Activated CD8-positive, alpha-beta memory T cell treated with anti-CD3 and anti-CD28 coated beads, Interleukin-2, amount 50 U/mL, for 24 hours (primary cell): Measurements from ENCODE around the gene PTPN14.
"Not testable (repeated sequence)": the region's sequence is repeated elsewhere in the genome, so short reads cannot be mapped to it uniquely, and the experiment has no call there.

Source experiments
- DNase-seq: peaks from one replicate; pipeline ENCODE4 v3.0.0-alpha.2; 2020; ENCODE audit errors: extremely low read depth

The PTPN14 gene

DNA sequence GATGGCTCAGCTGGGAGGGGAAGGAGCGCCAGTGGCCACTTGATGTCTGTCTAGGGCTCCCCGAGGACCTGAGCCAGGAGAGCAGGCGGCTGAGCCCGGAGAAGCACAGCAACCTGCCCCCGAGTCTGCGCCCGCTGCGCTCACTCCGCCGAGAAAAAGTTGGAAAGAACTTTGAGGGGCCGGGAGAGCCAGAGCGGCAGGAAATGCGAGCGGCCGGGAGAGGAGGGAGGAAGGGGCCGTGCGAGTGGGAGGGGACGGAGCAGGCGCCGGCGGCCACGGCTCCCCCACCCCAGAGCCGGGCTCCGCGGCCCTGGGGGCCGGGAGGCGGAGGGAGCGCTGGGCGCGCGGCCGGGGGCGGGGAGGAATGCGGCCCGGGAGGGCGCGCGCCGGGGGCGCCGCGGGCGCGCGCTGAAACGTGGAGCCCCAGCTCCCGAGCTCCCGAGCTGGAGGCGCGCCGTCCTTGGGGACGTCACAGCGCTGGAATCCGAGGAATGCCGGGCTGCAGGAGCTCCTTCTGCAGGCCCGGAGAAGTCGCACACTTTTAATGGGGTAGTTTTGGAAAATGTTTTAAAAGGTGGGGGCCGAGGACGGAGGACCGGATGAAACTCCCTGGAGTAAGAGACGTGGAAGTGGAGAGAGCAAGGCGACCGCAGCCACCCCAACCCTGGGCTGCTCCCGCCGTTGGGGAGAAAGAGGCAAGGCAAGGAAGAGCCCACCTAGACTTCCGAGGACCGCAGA lies at the start of gene PTPN14:
TSS of gene PTPN14 (minus strand) at position 167 of the 738 bp plus-strand sequence. CDS start 86,799 bp downstream, outside the sequence.
- no peak for DNase-seq

GRCh38 chr1:214593158-214593557 lies 41.8 kb upstream of the PTPN14 start:
- DNase-seq, result no peak

- not testable (repeated sequence) for DNase-seq
Measured at GRCh38 chr1:214591918-214592317, 40.5 kb upstream of the PTPN14 start.

DNA sequence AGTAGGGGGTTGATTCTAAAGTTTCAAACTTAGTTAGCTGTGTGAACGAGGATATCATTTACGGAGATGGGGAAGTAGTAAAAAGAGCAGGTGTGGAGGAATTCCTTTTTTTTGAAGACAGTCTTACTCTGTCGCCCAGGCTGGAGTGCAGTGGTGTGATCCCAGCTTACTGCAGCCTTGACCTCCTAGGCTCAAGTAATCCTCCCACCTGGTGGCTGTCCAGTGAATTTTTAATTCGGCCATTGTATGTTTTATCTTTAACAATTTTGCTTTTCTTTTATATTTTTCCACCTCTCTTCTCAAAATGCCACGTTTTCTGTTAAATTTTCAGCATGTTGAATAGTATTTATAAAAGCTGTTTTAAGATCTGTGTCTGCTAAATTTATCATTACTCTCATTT lies 39.3 kb upstream of the PTPN14 start:
- no peak for DNase-seq

GRCh38 chr1:214588963-214589597 lies 37.7 kb upstream of the PTPN14 start:
- no peak for DNase-seq

DNA sequence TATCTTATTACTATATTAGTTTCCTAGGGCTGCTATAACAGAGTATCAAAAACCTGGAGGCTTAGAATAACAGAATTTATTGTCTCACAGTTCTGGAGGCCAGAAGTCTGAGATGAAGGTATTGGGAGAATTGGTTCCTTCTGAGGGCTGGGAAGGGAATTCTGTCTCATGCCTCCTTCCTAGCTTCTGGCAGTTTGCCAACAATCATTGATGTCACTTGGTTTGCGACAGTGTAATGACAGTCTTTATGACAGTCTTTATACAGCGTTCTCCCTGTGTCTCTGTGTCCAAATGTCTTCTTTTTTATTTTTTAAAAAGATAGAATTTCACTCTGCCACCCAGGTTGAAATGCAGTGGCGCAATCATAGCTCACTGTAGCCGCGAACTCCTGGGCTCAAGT lies 35.8 kb upstream of the PTPN14 start:
- no peak for DNase-seq

DNA sequence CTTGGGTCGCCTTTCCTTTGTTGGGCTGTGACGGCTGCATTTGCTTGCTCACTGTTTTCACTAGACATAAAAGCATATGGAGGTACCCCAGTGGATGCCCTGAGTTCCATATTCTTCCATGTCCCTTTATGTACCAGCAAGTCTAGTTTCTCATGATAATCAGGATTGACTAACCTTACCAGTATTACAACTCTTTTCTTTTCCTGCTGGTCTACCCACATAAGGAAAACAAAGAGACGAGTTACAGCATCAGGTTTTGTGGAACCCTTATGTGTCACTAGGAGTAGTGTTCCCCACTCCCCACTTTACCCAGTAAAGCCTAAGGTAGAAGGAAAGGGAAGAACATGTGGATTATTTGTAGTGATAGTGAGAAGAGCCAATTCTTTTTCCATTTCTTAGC lies 35.2 kb upstream of the PTPN14 start:
- DNase-seq, result no peak

DNA sequence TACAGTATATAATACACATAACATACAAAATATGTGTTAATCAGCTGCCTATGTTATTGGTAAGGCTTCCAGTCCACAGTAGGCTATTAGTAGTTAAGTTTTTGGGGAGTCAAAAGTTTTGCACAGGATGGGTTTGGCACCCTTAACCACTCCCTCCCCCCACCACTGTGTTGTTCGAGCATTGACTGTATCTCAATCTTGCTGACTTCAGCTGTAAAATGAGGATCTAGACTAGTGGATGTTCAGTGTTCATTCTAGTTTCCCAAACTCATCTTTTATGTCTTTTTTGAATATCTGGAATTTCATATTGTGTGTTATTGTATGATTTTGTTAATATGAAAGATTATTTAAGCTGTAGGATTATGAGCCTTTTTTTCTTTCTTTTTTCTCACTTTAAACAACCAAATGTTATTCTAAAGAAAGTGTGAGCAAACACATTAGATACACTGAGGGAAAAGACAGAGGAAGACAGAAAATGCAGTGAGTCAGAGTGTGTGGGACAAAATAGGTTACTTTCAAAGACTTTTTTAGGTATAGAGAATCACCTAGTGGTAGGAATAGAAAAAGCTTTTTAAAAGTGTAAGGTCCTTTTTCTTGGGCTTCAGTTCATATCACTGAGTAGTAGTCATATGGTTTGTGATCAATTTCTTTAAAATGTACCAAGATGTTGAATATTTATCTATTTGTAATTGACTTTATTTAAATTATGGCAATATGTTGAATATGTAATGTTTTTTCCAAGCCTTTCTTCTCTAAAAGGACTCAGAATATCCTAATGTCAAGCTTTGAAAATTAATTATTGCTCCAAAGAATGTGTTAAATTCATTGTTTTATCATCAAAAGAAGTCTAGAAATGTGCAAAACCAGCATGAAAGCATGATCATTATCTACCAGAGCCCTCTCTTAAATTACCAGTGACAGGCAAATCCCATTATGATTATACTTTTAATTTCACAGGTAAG lies 33.7 kb upstream of the PTPN14 start:
- no peak for DNase-seq

- DNase-seq, result no peak
Measured at GRCh38 chr1:214583824-214584554, 32.6 kb upstream of the PTPN14 start.

GRCh38 chr1:214583113-214583512 lies 31.7 kb upstream of the PTPN14 start:
- DNase-seq, result no peak

- no peak for DNase-seq
Measured at GRCh38 chr1:214582289-214582891, 31.0 kb upstream of the PTPN14 start.

- no peak for DNase-seq
Measured at GRCh38 chr1:214581785-214582184, 30.4 kb upstream of the PTPN14 start.

DNA sequence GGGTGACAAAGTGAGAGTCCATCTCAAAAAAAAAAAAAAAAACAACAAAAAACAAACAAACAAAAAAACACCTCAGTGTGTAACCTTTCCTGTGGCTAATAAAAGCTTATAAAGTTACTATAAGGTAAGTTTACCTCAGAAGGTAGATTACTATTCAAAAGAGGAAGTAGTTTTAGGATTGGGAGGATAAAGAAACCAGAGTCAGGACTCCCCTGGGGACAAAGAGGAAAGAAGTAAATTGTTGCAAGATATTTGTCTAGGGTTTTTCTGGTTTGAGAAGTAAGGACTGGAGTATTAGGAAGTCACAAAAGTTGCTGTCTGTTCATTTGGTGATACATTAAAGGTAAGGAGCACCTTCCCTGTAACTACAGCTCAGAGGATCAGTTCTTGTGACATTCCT lies 27.8 kb upstream of the PTPN14 start:
- DNase-seq, result no peak

- not testable (repeated sequence) for DNase-seq
Measured at GRCh38 chr1:214576120-214576519, 24.7 kb upstream of the PTPN14 start.

- no peak for DNase-seq
Measured at GRCh38 chr1:214574598-214575411, 23.4 kb upstream of the PTPN14 start.

- DNase-seq, result no peak
Measured at GRCh38 chr1:214573386-214574318, 22.2 kb upstream of the PTPN14 start.

DNA sequence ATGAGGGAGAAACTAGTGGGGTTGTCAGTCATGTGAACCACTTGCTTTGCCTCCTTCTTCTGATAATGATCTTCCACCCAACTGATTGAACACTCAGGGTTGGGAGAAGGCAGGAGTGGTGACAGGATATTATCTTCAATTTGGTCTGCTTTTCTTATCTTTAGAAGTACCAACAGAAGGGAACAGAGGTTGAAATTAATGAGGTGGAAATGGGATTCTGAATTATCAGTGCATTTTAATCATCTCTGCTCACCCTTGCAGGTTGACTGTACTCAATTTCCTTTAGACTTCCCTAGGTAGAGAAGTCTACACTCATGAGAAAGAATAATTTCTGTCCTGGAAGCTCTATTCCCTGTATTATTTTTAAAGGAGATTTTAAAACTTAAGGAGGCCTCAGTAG lies 19.9 kb upstream of the PTPN14 start:
- no peak for DNase-seq

DNA sequence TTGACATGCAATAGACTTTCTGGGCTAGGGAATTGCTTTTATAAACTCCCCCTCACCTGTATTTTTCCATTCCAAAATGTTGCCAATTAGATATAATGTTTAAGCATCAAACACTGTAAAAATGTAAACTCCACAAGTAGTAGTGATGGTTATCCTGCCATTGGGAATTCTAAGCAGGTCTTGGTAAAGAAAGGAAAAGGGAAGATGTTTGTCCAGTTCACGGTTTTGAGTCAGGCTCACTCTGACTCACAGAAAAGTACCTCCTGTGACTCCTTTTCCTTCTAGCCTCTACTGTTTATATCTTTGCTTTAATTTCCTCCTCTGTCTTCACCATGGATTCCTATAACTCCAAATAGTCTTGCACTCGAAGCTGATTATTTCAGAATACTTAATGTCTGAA lies 19.0 kb upstream of the PTPN14 start:
- DNase-seq, result no peak

DNA sequence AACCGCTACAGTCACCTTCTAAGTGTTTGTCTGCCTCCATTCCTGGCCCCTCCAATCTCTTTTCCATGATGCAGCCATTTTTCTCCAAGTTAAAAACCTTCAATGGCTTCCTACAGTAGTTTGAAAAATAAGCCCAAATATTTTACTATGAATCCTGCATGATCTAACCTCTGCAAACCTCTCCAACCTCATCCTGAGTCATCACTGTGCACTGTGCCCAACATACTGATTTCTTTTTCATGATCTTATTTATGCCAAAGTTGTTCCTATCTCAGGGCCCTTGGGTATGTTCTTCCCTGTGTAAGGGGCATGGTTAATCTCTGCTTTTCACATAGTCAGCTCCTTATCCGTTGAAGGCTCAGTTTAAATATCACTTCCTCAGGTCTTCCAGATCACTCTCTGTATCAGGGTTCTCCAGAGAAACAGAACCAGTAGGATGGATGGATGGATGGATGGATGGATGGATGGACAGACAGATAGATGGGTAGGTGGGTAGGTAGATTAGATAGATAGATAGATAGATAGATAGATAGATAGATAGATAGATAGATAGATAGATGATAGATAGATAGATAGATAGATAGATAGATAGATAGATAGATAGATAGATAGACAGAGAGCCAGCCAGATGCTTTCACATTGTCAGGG lies 18.1 kb upstream of the PTPN14 start:
- DNase-seq, result no peak
